ENCODE results near the gene COQ5.

COQ5 gene

GRCh38 chr12:120463712-120464111 lies 65.2 kb downstream of the COQ5 start:
- Mint-ChIP-seq H3K9me3 (no peaks in the 10 kb centered on the region), H3K4me1 (ENCODE audit: low read depth) (peaks cover 15% of the 10 kb centered on the region), H3K27me3 (ENCODE audit: low read depth) (no peaks in the 10 kb centered on the region), H3K4me3 (no peak overlapping the region), H3K36me3 (ENCODE audit: low read depth) (peaks cover 52% of the 10 kb centered on the region), H3K27ac (no peak overlapping the region)

GRCh38 chr12:120462099-120462640 lies 66.8 kb downstream of the COQ5 start:
- no peak overlapping the region for H3K27ac Mint-ChIP-seq
- H3K4me3 Mint-ChIP-seq, result no peak overlapping the region
- H3K36me3 Mint-ChIP-seq (ENCODE audit: low read depth), result peaks cover 55% of the 10 kb centered on the region
- no peaks in the 10 kb centered on the region for H3K27me3 Mint-ChIP-seq (ENCODE audit: low read depth)
- H3K4me1 Mint-ChIP-seq (ENCODE audit: low read depth), result peaks cover 13% of the 10 kb centered on the region
- no peaks in the 10 kb centered on the region for H3K9me3 Mint-ChIP-seq

GRCh38 chr12:120460157-120460556 lies 68.8 kb downstream of the COQ5 start:
- Mint-ChIP-seq H3K4me3 (no peak overlapping the region), H3K9me3 (no peaks in the 10 kb centered on the region), H3K27me3 (ENCODE audit: low read depth) (no peaks in the 10 kb centered on the region), H3K27ac (no peak overlapping the region), H3K4me1 (ENCODE audit: low read depth) (peaks cover 5% of the 10 kb centered on the region), H3K36me3 (ENCODE audit: low read depth) (peaks cover 60% of the 10 kb centered on the region)

- Mint-ChIP-seq H3K4me1 (ENCODE audit: low read depth) (peaks cover 7% of the 10 kb centered on the region), H3K9me3 (no peaks in the 10 kb centered on the region), H3K27me3 (ENCODE audit: low read depth) (no peaks in the 10 kb centered on the region), H3K4me3 (no peak overlapping the region), H3K36me3 (ENCODE audit: low read depth) (peaks cover 38% of the 10 kb centered on the region), H3K27ac (no peak overlapping the region)
Measured at GRCh38 chr12:120457133-120457532, 71.8 kb downstream of the COQ5 start.

- Mint-ChIP-seq H3K9me3 (no peaks in the 10 kb centered on the region), H3K36me3 (ENCODE audit: low read depth) (peaks cover 29% of the 10 kb centered on the region), H3K27me3 (ENCODE audit: low read depth) (no peaks in the 10 kb centered on the region), H3K27ac (no peak overlapping the region), H3K4me3 (no peak overlapping the region), H3K4me1 (ENCODE audit: low read depth) (peaks cover 7% of the 10 kb centered on the region)
Measured at GRCh38 chr12:120455302-120455701, 73.7 kb downstream of the COQ5 start.

- H3K36me3 Mint-ChIP-seq (ENCODE audit: low read depth), result peaks cover 23% of the 10 kb centered on the region
- H3K27ac Mint-ChIP-seq, result peak overlapping the region; percentile 11
- H3K4me1 Mint-ChIP-seq (ENCODE audit: low read depth), result peaks cover 10% of the 10 kb centered on the region
Measured at GRCh38 chr12:120453977-120454376, 75.0 kb downstream of the COQ5 start.

More at GRCh38 chr12:120453977-120454376, 75.0 kb downstream of the COQ5 start:
- Mint-ChIP-seq H3K9me3 (no peaks in the 10 kb centered on the region), H3K4me3 (no peak overlapping the region), H3K27me3 (ENCODE audit: low read depth) (no peaks in the 10 kb centered on the region)
